Measurements from ENCODE around the gene RNASE8.

The RNASE8 gene

DNA sequence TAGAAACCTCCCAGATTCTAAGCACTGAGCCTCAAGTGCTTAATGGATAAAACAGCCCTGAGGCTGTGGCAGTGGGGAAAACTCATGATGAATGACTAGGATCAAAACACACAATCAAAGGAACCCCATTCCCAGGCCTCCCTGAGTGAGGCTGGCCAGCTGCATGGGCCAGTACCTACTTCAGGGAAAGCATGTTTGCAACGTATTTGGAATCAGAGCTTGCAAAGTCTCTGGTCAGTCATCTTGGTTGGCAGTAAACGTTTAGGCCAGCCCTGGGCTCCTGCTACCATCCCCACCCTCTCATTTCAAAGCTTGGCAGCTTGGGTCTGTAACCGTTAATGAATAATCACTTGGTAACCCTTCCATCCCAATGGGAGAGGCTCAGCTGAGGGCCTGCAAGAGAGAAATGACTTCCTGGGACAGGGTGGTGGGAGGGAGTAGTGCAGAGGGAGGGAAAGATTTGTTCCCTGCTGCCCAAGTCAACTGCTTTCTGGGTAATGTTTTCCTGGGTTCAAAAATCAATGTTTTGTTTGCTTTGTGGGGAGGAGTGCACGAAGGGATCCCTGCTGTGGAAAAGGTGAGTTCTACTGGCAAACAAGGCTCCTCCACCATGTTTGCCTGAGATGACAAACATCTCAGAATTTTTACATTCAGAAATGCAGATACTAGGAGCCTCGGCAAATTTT, 2.0 kb upstream of the RNASE8 start:
- Histone ChIP-seq H3K27ac (no peak overlapping the region), H3K9me3 (no peaks in the 10 kb centered on the region), H3K4me3 (ENCODE audit: low read depth in 1 of 2, low read length in 1 of 2) (no peak overlapping the region), H3K4me1 (ENCODE audit: control insufficient read depth in 1 of 2, insufficient read depth in 1 of 2, low read depth in 1 of 2, low read length in 1 of 2) (no peaks in the 10 kb centered on the region), H3K27me3 (peaks cover 7% of the 10 kb centered on the region), H3K36me3 (no peaks in the 10 kb centered on the region)
- TF ChIP-seq, protein P1, sequence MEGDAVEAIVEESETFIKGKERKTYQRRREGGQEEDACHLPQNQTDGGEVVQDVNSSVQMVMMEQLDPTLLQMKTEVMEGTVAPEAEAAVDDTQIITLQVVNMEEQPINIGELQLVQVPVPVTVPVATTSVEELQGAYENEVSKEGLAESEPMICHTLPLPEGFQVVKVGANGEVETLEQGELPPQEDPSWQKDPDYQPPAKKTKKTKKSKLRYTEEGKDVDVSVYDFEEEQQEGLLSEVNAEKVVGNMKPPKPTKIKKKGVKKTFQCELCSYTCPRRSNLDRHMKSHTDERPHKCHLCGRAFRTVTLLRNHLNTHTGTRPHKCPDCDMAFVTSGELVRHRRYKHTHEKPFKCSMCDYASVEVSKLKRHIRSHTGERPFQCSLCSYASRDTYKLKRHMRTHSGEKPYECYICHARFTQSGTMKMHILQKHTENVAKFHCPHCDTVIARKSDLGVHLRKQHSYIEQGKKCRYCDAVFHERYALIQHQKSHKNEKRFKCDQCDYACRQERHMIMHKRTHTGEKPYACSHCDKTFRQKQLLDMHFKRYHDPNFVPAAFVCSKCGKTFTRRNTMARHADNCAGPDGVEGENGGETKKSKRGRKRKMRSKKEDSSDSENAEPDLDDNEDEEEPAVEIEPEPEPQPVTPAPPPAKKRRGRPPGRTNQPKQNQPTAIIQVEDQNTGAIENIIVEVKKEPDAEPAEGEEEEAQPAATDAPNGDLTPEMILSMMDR (IDR thresholded peaks at IDR 0.05), result no peak

DNA sequence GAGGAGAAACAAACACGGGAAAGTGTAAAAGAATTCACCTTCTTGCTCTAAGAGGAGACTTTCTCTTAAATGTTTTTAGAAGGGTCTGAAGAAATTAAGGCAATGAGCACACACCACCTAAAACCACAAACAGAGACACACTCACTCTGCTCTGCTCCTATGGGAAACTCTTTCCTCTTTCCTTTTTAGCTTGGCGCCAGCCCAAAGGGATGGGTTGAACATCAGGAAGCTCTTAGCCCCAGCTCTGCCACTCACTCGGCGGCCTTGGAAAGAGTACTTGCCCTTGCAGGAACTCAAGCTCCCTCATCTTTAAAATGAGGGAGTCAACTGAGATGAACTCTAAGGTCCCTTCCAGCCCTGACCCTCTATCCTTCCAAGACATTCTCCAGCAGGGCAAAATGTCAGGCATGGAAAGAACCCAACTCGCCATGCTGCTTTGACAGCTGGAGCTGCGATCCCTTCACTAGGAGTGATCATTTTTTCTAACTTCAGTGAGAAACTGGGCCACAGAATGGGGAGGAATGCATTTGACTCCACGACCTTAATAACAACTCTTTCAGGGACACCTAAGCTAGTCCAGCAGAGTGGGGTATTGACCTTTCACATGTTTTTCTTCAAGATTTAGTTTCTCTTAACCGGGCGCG, 980 bp upstream of the RNASE8 start:
- peaks cover 17% of the 10 kb centered on the region for H3K27me3 ChIP-seq
- no peaks in the 10 kb centered on the region for H3K9me3 ChIP-seq
- H3K4me3 ChIP-seq (ENCODE audit: low read depth in 1 of 2, low read length in 1 of 2), result no peak overlapping the region
- no peaks in the 10 kb centered on the region for H3K4me1 ChIP-seq (ENCODE audit: control insufficient read depth in 1 of 2, insufficient read depth in 1 of 2, low read depth in 1 of 2, low read length in 1 of 2)
- TF ChIP-seq, protein P1 (IDR thresholded peaks at IDR 0.05), result no peak
- H3K36me3 ChIP-seq, result no peaks in the 10 kb centered on the region
- no peak overlapping the region for H3K27ac ChIP-seq

DNA sequence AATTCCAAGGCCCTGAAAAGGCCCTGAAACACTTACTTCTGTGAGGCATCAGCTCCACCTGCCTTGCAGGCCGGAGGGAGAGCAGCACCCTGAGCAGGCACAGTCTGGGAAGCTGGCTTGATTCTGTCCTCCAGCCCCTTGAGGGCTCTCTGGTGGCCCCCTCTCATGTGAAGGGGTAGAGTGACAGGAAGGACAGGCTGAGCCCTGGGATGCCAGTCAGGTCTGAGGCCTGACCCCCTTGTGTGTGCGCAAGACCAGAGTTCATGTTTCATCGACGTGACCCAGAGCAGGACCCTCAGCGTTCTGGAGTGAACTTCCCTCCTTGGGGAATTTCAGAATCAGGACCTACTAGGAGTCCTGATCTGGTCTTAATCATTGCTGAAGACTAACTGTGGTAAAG, 1.3 kb downstream of the RNASE8 start:
- Histone ChIP-seq H3K9me3 (no peaks in the 10 kb centered on the region), H3K4me3 (ENCODE audit: low read depth in 1 of 2, low read length in 1 of 2) (no peak overlapping the region), H3K27ac (no peak overlapping the region), H3K4me1 (ENCODE audit: control insufficient read depth in 1 of 2, insufficient read depth in 1 of 2, low read depth in 1 of 2, low read length in 1 of 2) (no peaks in the 10 kb centered on the region), H3K36me3 (no peaks in the 10 kb centered on the region), H3K27me3 (peaks cover 39% of the 10 kb centered on the region)
- TF ChIP-seq, protein P1 (IDR thresholded peaks at IDR 0.05), result no peak

DNA sequence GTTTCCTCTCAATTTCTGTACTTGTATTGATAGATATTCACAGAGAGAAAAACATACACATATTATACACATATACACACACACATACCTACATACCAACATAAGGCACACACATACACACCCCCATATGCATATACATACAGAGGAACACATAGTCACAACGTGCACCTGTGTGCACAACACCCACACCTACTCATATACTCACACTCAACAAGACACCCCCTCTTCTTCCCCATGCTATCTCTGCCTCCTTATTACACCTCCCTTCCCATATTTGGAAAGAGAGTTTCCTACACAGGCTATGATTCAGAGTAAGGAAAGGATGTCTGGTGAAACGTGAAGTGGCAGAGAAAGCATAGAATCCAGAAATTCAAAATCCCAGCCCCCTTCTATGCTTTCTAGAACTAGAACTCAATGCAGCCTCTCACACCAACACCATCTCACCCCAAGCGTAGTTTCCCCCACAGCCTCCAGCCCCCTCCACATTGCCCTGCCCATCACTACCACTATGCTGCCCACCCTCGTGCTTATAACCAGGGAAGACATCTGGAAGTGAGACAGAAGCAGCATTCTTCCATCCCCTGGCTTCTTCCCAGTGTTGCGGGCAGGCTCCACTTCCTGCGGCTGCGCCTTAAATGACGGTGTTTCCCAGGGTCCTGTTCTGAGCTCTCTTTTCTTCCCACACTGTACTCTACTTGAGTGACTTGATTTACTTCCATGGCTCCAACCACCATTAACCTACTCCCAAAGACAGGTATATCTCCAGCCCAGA, 2.4 kb downstream of the RNASE8 start:
- TF ChIP-seq, protein P1 (IDR thresholded peaks at IDR 0.05), result no peak
- no peaks in the 10 kb centered on the region for H3K4me1 ChIP-seq (ENCODE audit: control insufficient read depth in 1 of 2, insufficient read depth in 1 of 2, low read depth in 1 of 2, low read length in 1 of 2)
- peaks cover 50% of the 10 kb centered on the region for H3K27me3 ChIP-seq
- no peak overlapping the region for H3K27ac ChIP-seq
- H3K36me3 ChIP-seq, result no peaks in the 10 kb centered on the region
- no peaks in the 10 kb centered on the region for H3K9me3 ChIP-seq
- H3K4me3 ChIP-seq (ENCODE audit: low read depth in 1 of 2, low read length in 1 of 2), result no peak overlapping the region

DNA sequence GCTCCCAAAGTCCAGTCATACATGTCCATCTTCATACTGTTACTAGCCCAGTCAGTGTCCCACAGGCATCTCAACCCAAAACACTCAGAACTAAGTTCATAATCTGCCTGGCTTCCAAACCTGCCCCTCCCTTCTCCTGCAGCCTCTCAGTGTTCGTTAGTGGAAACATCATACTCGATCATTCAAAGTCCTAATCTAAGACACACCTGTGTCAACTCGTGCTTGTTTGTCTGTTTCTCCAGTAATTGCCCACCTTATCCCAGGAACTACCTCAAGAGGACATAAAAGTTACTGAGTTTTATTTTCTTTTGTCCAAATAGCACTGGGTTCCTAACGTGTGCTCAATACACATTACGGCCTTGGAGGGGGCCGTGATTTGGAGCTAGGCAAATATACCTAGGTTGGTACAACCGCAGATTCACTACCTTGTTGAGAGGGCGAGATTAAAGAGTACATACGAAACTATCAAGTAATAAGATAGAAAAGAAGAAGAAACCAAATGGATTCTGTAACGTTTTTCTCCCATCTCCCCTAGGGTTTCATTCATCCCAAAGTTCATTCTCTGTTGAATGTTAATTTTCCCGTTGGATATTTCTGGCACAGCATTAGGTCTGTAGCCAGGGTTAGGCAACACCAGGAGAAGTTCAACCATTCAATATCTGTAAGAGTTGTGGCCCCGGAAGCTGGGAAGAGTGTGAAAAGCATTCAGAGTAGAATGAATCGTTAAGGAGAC, 3.2 kb downstream of the RNASE8 start:
- Histone ChIP-seq H3K27me3 (peaks cover 57% of the 10 kb centered on the region), H3K4me1 (ENCODE audit: control insufficient read depth in 1 of 2, insufficient read depth in 1 of 2, low read depth in 1 of 2, low read length in 1 of 2) (no peaks in the 10 kb centered on the region), H3K4me3 (ENCODE audit: low read depth in 1 of 2, low read length in 1 of 2) (no peak overlapping the region), H3K36me3 (no peaks in the 10 kb centered on the region), H3K9me3 (no peaks in the 10 kb centered on the region), H3K27ac (no peak overlapping the region)
- TF ChIP-seq, protein P1 (IDR thresholded peaks at IDR 0.05), result no peak

Data from neutrophil (primary cell).